HL-60/S4 (cell line): ENCODE measurements around the gene KRTAP12-2.
"Not testable (repeated sequence)": the region's sequence is repeated elsewhere in the genome, so short reads cannot be mapped to it uniquely, and the experiment has no call there.

ENCODE experiments used
- in situ Hi-C: fragments of 300-500 bp; cut with MboI; formaldehyde crosslinking; loops from 2 replicates; pipeline ENCODE4 v1.14.3; 2022; ENCODE audit warnings: low sequenced_read_pairs

The KRTAP12-2 gene

GRCh38 chr21:44632067-44632466 is 34.7 kb downstream of the KRTAP12-2 start:
- in situ Hi-C loops = no loop called here

- in situ Hi-C loops = no loop called here
These were observed 36.3 kb downstream of the KRTAP12-2 start for GRCh38 chr21:44630440-44630839.

DNA sequence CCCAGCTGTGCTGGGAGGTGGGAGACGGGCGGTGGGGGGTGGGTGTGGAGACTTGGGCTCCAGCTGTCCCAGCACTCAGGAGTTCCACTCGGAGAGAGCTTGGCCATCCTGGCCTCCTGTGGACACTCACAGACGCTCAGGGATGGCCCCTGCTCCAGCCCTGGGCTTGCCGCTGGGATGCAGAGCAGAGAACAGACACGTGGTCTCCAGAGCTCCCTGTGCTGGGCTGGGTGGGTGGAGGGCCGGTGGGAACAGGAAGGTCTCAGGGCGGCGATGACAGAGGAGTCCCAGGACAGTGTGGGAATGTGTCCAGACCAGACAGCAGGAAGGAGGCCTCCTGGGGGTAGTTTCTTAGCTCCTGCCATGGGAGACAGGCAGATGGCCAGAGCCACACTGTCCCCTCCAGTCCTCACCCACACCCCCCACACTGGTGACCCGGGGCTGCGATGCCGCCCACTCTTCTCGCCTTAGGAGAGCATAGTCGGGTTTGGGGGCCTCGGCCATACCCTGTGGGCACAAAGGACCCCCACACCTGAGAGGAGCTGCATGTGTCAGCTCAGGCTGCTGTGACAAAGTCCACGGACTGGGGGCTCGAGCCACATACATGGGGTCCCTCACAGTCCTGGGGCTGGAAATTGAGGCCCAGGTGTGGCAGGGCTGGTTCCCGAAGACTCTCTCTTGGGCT is 37.9 kb downstream of the KRTAP12-2 start:
- in situ Hi-C loops = no loop called here

DNA sequence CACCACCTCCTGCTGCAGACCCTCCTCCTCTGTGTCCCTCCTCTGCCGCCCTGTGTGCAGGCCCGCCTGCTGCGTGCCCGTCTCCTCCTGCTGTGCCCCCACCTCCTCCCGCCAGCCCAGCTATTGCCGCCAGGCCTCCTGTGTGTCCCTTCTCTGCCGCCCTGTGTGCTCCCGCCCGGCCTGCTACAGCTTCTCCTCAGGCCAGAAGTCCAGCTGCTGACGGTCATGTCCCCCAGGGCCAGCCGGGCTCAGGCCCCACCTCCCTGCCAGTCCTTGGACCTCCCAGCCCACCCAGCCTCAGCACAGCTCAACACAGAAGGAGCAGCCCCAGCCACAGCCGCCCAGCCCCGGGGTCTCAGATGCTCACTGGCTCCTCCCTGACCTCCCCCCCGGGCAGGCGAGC is 38.9 kb downstream of the KRTAP12-2 start:
- in situ Hi-C loops = not testable (repeated sequence)

DNA sequence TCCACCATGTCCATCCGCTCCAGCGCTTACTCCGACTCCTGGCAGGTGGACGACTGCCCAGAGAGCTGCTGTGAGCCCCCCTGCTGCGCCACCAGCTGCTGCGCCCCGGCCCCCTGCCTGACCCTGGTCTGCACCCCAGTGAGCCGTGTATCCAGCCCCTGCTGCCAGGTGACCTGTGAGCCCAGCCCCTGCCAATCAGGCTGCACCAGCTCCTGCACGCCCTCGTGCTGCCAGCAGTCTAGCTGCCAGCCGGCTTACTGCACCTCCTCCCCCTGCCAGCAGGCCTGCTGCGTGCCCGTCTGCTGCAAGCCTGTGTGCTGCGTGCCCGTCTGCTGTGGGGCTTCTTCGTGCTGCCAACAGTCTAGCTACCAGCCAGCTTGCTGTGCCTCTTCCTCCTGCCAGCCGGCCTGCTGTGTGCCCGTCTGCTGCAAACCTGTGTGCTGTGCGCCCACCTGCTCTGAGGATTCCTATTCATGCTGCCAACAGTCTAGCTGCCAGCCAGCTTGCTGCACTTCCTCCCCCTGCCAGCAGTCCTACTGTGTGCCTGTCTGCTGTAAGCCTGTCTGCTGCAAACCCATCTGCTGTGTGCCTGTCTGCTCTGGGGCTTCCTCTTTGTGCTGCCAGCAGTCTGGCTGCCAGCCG is 39.4 kb downstream of the KRTAP12-2 start:
- in situ Hi-C loops = not testable (repeated sequence)

DNA sequence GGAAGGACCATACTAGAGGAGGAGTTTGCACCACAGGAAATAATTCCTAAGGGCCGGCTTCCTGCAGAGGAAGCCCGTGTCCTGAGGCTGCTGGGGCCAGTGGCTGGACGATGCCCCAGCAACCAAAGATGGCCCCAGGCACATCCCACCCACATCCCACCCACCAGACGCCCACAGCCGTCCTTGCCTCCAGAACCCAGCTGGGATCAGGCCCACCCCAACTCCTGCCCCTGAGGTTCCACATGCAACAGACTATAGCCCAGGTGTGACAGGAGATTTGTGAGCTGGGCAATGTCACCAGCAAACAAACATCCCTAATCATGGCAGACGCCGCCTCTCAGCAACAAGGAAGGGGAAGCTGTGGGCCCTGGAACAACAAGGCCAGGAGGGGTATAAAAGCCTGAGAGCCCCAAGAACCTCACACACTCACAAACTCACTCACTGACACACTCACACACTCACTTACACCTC is 40.0 kb downstream of the KRTAP12-2 start, which contains the start of gene KRTAP10-9:
KRTAP10-9 (plus strand) TSS at position 421 of the 471 bp plus-strand sequence. CDS start 79 bp downstream, outside the sequence.
- in situ Hi-C loops = no loop called here

- in situ Hi-C loops = no loop called here
These were observed 40.5 kb downstream of the KRTAP12-2 start for GRCh38 chr21:44626262-44626661.

GRCh38 chr21:44625756-44626155 is 41.0 kb downstream of the KRTAP12-2 start:
- in situ Hi-C loops = no loop called here

- in situ Hi-C loops = no loop called here
These were observed 43.2 kb downstream of the KRTAP12-2 start for GRCh38 chr21:44623575-44623974.

DNA sequence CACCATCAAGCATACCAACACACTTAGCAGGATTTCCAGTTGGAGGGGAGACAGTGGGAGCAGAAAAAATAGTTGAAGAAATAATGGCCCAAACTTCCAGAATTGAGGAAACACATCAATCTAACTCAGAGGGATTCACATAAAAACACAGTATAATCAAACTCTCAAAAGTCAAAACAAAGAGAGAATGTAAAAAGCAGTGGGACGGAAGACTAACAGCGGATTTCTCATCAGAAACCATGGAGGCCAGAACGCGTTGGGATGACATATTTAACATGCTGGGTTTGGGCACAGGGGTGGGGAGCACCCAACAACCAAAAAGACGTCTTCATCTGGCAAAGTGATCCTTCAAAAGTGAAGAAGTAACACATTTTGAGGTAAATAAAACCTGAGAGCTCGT is 46.8 kb downstream of the KRTAP12-2 start:
- in situ Hi-C loops = no loop called here

GRCh38 chr21:44618909-44619308 is 47.8 kb downstream of the KRTAP12-2 start:
- in situ Hi-C loops = no loop called here

DNA sequence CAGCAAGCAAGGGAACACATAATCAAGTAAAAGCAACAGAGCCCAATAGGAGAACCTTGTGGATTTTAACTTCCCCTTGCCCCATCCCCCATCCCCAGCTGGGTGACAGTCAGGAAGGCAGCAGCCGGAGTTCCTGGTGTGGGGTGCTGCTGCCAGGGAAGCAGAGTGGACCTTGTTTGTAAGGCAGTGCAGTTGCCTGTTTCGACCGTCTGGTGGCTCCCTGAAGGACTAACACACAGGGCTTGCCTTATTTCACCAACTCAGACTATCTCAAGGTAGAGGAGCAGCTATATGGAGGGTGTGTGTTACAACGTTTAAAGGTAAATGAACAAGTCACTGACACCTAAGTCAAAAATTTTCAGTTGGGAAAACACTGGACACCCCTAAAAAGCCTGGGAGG is 48.2 kb downstream of the KRTAP12-2 start:
- in situ Hi-C loops = no loop called here

DNA sequence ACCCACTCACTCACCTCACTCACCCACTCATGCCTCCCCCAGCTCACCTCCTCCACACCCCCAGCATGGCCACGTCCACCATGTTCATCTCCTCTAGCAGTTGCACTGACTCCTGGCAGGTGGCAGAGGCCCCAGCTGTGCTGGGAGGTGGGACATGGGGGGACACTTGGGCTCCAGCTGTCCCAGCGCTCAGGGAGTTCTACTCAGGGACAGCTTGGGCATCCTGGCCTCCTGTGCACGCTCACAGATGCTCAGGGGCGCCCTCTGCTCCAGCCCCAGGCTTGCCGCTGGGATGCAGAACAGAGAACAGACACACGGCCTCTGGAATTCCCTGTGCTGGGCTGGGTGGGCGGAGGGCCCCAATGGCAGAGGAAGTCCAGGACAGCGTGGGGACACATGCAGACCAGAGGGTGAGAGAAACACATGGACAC is 49.6 kb downstream of the KRTAP12-2 start:
- in situ Hi-C loops = no loop called here

DNA sequence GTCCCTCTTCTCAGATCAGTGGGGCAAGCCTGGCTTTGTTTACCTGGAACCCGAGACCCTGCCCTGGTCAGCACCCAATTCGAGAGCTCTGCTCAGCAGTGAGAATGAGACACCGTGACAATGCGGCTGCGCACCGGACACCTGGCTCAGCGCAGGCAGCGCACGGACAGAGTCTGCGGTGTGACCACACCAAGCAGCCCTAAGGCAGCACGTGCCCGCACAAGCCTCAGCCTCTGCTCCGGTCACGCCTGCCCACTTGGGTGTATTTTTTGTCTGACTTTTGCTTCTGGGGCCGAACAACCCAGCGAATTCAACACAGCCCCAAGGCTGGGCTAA is 50.2 kb downstream of the KRTAP12-2 start:
- in situ Hi-C loops = no loop called here
